Neural cell (in vitro differentiated cells): ENCODE measurements around the gene STX8.

Source experiments
- CTCF ChIP-seq: fragments of 450-650 bp; IDR thresholded peaks from 2 replicates; pipeline ENCODE4 v1.5.1; 2014; ENCODE audit warnings: antibody characterized with exemption, mild to moderate bottlenecking, moderate library complexity; ENCODE audit not compliant: poor library complexity, severe bottlenecking
- EP300 ChIP-seq: fragments of 450-650 bp; conservative IDR thresholded peaks from 2 replicates; pipeline ENCODE4 v1.6.1; 2014; ENCODE audit warnings: antibody characterized with exemption, mild to moderate bottlenecking, moderate library complexity; ENCODE audit not compliant: poor library complexity, severe bottlenecking
- EZH2 ChIP-seq: fragments of 200-600, 300-800 bp; shearing (Covaris generic), sonication (generic); IDR thresholded peaks from 2 replicates; pipeline ENCODE4 v1.6.1; 2014; ENCODE audit warnings: antibody characterized with exemption, low read length, borderline replicate concordance, mild to moderate bottlenecking; ENCODE audit not compliant: insufficient read depth, poor library complexity, severe bottlenecking
- RAD21 ChIP-seq: fragments of 450-650 bp; conservative IDR thresholded peaks from 2 replicates; pipeline ENCODE4 v1.6.1; 2014; ENCODE audit warnings: antibody characterized with exemption, mild to moderate bottlenecking, moderate library complexity
- TAF1 ChIP-seq: IDR thresholded peaks from 2 replicates; pipeline ENCODE4 v1.6.1; 2012; ENCODE audit warnings: low read depth

GRCh38 chr17:9231449-9232154 is 344.0 kb downstream of the STX8 start:
- TF ChIP-seq RAD21 (no peak), EZH2 (no peak), CTCF (no peak), TAF1 (no peak), EP300 (no peak)
